ENCODE measurements around the gene C1RL.

The C1RL gene

GRCh38 chr12:7108796-7109571, at the start of gene C1RL:
Gene C1RL (minus strand): TSS chr12:7109214. CDS start chr12:7109180, 34 bp downstream.
- DNase-seq, result peak; percentile 87

- DNase-seq, result no peak
Observed at GRCh38 chr12:7157391-7157790, 48.4 kb upstream of the C1RL start.

DNA sequence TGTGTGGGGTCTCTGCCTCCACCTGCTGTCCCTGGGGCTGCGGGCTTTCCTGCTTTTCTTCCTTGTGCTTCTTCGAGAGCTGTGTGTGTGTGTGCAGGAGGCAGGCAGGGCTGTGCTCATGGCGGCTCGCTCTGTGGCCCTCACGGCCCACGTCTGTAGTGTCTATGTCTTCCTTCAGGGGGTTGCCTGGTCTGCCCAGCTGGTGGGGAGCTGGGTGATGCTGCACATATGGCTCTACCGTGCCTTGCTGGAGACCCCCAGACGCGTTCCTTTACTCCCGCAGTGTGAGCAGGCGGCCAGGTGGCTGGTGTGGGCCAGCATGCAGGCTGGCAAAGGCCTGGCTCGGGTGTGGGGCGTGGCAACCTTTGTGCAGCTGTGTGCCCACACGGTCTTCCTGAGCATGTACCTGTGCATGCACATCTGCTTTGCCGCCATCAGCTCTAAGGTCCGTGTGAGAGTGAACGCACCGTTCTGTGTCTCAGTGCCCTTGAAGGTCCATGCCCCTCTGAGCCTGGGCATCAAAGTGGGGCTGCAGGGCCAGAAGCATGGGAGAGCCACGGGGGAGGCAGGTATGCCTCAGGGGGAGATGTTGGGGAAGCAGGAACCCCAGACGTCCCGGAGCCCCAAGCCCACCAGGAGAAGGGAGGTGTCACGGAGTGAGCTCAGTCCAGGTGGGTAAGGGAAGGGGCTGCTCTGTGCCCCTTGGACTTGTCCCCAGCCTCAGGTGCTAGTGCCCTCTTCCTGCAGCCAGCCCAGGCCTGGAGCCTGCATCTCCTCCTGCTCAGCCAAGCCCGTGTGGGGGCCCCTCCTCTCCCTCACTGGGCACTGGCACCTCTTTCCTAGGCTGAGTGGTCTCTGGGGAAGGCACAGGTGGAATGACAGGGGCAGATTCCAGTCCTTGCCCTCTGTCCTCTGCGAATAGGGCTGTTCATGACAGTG, 47.5 kb upstream of the C1RL start:
- DNase-seq, result no peak

- DNase-seq, result no peak
Observed at GRCh38 chr12:7155471-7156034, 46.5 kb upstream of the C1RL start.

- DNase-seq, result no peak
Observed at GRCh38 chr12:7154901-7155470, 46.0 kb upstream of the C1RL start.

DNA sequence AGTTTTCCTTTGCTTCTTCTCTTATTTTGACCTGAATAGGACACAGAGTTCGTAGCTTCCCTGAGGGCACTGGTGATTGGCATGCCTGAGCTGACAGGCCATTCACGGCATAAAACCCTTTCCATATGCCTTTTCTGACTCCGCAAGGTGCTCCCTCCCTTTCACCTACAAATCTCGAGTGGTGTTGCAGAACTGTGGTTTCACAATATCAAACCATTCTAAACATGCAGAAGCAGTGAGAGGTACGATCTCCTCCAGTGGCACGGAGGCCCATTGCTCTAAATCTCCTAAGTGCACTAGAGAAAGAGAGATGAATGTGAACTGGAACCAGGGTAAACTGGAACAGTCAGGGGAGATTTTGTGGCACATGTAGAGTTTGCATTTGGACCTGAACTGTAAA, 45.0 kb upstream of the C1RL start:
- DNase-seq, result no peak

DNA sequence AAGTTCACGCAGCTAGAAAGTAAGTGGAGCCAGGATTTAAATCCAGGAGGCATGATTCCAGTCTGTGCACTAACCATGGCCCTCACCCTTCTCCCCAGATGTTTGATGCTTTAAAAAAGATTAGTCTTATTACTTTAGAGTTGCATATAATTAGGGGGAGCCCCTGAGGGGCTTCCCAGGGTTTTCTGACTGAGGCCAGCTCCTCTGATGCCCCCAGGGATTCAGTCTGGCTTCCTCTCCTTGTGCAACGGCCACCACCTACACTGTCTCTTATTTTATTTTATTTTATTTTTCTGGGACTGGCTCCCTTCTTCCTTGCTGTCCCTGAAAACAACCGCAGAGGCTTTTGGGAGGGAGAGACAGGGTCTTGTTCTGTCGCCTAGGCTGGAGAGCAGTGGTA, 43.8 kb upstream of the C1RL start:
- DNase-seq, result no peak

GRCh38 chr12:7151532-7151931, 42.5 kb upstream of the C1RL start:
- DNase-seq, result no peak

DNA sequence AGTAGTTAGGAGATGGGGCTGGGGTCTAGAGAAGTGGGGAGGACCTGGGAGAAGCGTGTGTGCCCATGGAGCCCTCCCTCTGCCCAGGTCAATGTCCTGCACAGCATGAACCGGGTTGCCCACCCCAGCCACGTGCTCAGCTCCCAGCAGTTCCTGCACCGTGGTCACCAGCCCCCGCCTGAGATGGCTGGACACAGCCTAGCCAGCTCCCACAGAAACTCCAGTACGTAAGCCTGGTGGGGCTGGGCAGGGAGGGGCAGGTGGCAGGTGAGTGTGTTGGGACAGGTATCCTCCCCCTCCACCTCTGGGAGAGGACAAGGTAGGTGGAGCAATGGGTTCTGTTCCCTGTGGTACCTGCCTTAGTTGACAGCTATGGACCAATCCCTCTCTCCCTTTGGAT, 41.8 kb upstream of the C1RL start:
- no peak for DNase-seq

DNA sequence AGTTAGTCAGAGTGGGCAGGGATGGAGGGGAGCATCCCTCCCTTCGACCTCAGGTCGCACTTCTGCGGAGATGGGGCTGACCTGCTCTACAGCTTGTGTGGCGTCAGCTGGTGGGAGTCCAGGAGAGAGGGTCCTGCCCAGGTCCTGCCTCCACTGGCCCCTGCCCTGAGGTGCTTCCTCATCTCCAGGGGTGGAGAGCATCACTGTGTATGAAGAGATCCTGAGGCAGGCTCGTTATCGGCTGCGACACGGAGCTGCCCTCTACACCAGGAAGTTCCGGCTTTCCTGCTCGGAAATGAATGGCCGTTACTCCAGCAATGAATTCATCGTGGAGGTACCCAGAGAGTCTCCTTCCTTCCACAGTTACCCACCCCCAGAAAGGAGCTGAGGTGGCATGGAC, 41.3 kb upstream of the C1RL start:
- no peak for DNase-seq

GRCh38 chr12:7146906-7147305, 37.9 kb upstream of the C1RL start:
- no peak for DNase-seq

DNA sequence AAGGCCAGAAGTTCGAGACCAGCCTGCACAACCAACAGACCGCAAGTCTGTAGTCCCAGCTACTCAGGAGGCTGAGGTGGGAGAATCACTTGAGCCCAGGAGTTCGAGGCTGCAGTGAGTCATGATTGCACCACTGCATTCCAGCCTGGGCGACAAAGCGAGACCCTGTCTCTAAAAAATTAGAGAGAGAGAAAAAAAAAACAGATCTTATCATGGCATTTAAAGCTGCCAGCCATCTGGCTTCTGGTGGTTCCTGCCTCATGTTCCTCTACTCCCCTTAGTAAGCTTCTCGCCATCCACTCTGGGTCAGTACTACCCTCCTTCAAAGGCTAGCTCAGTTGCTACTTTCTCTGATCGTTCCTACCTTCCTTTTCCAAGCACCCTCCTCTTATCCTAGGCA, 37.2 kb upstream of the C1RL start:
- DNase-seq, result no peak

- DNase-seq, result no peak
Observed at GRCh38 chr12:7145671-7146070, 36.7 kb upstream of the C1RL start.

DNA sequence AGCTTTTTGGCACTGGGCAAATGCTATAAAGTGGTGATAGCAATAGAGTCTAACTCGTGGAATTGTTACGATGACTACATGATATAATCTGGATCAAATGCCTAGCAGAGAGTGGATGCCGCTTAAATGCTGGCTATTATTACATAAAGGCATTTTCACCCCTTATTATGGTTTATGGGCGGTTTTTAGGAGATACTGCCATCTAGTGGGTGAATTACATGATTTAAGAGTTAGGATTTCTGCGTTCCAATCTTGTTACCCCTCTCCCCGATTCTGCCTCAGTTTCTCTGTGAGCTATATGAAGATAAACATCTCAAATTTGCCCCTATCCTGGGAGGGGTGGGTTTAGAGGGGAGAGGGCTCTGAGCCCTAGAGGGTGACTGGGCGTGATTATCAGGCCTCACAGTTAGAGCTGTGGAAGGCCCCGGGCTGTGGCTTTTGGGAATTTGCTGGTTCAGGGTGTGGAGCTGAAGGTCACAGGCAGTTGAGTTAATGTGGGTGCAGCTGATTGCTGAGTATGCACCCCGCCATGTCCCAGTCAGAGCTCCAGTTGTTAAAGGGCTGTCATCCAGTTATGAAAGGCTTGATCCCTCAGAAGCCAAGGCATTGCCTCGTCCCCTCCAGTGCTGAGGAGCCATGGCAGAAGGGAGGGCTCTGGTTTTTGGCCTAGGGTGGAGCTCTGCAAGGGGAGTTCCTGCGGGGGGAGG, 35.6 kb upstream of the C1RL start:
- peak; percentile 35 for DNase-seq

- DNase-seq, result no peak
Observed at GRCh38 chr12:7143564-7143963, 34.5 kb upstream of the C1RL start.

- DNase-seq, result no peak
Observed at GRCh38 chr12:7142809-7143465, 33.9 kb upstream of the C1RL start.

- peak; percentile 63 for DNase-seq
Observed at GRCh38 chr12:7142056-7142644, 33.1 kb upstream of the C1RL start.

DNA sequence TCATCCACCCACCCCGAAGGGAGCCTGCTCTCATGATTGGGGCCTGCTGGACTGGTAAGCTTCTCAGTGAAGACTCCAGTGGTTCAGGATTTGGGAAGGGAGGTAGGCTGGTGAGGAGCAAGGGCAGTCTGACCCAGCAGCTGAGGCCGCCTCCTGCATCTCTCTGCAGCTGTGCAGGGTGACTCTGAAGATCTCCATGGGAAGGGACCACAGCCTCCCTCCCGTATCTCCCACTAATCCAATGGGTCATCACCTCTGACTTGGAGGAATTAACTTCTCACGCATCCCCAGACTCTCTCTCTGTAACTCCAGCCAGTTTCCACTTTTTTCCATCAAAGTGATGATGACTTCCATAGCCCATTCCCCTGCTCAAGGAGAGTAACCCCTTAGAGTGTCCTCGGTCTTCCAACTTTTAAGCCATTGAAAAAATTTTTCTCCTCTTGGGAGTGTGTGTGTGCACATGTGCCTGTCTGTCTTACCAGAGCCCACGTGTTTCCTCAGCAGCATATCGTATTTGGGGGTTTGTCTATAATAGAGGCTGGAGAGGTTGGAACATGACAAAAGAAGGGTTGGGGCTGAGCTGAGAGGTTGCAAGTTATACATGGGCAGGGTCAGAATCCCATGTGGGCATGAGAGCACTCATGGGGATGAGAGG, 32.5 kb upstream of the C1RL start:
- DNase-seq, result no peak

DNA sequence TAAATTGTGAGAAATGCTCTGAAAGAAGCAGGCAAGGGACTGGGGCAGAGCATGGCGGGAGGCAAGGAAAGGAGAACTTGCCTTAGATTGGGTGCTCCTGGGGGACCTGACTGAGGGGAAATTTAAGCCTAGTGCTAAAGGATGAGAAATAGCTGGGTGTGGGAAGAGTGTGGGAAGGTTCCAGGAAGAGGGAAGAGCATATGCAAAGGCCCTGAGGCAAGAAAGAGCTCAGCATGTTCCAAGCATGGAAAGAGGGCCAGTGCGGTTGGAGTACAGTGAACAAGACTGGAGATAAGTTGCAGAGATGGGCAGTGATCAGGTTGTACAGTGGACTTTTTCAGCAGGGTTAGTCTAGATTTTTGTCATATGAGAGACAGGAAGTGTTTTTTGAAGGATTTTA, 30.2 kb upstream of the C1RL start:
- DNase-seq, result no peak

GRCh38 chr12:7137908-7138307, 28.9 kb upstream of the C1RL start:
- no peak for DNase-seq

GRCh38 chr12:7136676-7137075, 27.7 kb upstream of the C1RL start:
- DNase-seq, result no peak

Measured in activated CD4-positive, alpha-beta T cell treated with anti-CD3 and anti-CD28 coated beads, Interleukin-10, Interleukin-2, amounts not matched to agents 100 ng/mL and 50 ng/mL, durations not matched to agents 16 hours and 8 hours (primary cell).